BE2C (cell line): ENCODE data around the gene EHD1.

Source experiments
- DNase-seq: peaks from one replicate; pipeline ENCODE4 v3.0.0-alpha.2; 2020
- H3K27me3 ChIP-seq: fragments of 250-450 bp; sonication (Bioruptor Pico); 2 replicates; pipeline ENCODE4 v1.5.1; 2020; ENCODE audit warnings: mild to moderate bottlenecking
- H3K36me3 ChIP-seq: fragments of 250-450 bp; sonication (Bioruptor Pico); 2 replicates; pipeline ENCODE4 v1.5.1; 2020; ENCODE audit warnings: mild to moderate bottlenecking
- H3K4me1 ChIP-seq: fragments of 250-450 bp; sonication (Bioruptor Pico); 2 replicates; pipeline ENCODE4 v1.5.1; 2020
- H3K4me3 ChIP-seq: 2 replicates; pipeline ENCODE4 v1.5.1; 2011; ENCODE audit warnings: low read depth, low read length
- H3K9me3 ChIP-seq: fragments of 250-450 bp; sonication (Bioruptor Pico); 2 replicates; pipeline ENCODE4 v1.5.1; 2020
- TF ChIP-seq, protein P1 (sequence below): IDR thresholded peaks from 2 replicates; pipeline ENCODE4 v1.5.1; 2012; ENCODE audit warnings: mild to moderate bottlenecking, low read depth, low read length

Gene EHD1

DNA sequence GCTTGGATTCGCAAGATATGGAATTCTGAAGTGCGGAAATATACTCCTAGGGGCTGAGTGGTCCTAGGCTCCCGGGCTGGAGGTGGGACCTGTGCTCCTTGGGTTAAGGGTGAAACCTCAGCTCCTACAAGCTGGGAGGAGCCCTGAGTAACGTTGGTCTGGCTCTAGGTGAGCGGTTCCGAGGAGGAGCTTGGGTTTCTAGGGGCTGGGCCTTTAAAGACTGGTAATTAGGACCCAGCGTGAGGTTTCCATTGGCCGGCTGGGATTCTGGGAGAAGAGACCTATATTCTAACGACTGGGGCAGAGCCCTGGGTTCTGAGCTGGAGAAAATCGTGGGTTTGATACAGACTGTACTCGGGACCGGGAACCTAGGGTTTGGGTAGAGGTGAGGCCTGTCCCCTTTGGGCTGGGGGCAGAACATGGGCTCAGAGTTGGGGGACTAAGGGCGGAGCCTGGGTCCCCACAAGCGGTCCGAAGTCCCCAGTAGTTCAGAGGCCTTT, 74.5 kb downstream of the EHD1 start:
- peak overlapping the region; percentile 65 for H3K4me3 ChIP-seq
- H3K9me3 ChIP-seq: no peaks in the 10 kb centered on the region
- no peaks in the 10 kb centered on the region for H3K36me3 ChIP-seq
- DNase-seq: no peak
- TF ChIP-seq, protein P1, sequence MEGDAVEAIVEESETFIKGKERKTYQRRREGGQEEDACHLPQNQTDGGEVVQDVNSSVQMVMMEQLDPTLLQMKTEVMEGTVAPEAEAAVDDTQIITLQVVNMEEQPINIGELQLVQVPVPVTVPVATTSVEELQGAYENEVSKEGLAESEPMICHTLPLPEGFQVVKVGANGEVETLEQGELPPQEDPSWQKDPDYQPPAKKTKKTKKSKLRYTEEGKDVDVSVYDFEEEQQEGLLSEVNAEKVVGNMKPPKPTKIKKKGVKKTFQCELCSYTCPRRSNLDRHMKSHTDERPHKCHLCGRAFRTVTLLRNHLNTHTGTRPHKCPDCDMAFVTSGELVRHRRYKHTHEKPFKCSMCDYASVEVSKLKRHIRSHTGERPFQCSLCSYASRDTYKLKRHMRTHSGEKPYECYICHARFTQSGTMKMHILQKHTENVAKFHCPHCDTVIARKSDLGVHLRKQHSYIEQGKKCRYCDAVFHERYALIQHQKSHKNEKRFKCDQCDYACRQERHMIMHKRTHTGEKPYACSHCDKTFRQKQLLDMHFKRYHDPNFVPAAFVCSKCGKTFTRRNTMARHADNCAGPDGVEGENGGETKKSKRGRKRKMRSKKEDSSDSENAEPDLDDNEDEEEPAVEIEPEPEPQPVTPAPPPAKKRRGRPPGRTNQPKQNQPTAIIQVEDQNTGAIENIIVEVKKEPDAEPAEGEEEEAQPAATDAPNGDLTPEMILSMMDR: no peak
- H3K27me3 ChIP-seq: no peaks in the 10 kb centered on the region
- no peaks in the 10 kb centered on the region for H3K4me1 ChIP-seq

DNA sequence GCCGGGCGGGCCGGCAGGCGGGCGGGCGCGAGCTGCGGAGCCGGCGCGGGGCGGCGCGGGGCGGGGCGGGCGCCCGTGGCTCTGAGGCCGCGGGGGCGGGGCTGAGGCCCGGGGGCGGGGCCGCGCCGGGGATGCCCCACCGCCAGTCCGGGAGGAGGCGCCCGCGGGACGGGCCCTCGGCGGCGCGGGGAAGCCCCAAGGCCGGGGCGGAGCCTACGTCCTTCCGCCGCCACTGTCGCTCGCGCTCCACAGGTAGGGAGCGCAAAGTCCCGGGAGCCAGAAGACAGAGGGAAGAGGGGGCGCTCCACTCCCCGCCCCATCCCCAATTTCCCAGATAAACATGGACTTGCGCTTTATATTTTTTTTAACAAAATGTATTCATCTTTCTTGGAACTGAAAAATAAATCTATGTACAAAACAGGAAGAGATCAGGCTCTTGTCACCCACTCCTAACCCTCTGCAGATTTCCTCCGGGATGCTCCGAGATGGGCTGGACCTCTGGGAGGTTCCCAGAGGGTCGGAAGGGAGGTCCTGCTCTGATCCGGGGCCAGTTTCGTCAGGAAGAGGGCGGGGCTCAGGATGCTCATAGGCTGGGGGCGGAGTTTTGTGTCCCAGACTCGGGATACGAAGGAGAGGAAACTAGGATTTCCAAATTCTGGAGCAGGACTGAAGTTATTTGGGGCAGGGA, 75.1 kb downstream of the EHD1 start, which contains the start of gene MAP4K2:
MAP4K2 (minus strand) TSS at position 57 of the 688 bp plus-strand sequence. CDS start 65 bp downstream, outside the sequence.
- H3K4me3 ChIP-seq: peak within 1 kb of the TSS; percentile 65
- no peaks in the 10 kb centered on the region for H3K36me3 ChIP-seq
- no peaks in the 10 kb centered on the region for H3K27me3 ChIP-seq
- H3K4me1 ChIP-seq: no peaks in the 10 kb centered on the region
- peak; percentile 85 for DNase-seq
- TF ChIP-seq, protein P1: no peak
- no peaks in the 10 kb centered on the region for H3K9me3 ChIP-seq

DNA sequence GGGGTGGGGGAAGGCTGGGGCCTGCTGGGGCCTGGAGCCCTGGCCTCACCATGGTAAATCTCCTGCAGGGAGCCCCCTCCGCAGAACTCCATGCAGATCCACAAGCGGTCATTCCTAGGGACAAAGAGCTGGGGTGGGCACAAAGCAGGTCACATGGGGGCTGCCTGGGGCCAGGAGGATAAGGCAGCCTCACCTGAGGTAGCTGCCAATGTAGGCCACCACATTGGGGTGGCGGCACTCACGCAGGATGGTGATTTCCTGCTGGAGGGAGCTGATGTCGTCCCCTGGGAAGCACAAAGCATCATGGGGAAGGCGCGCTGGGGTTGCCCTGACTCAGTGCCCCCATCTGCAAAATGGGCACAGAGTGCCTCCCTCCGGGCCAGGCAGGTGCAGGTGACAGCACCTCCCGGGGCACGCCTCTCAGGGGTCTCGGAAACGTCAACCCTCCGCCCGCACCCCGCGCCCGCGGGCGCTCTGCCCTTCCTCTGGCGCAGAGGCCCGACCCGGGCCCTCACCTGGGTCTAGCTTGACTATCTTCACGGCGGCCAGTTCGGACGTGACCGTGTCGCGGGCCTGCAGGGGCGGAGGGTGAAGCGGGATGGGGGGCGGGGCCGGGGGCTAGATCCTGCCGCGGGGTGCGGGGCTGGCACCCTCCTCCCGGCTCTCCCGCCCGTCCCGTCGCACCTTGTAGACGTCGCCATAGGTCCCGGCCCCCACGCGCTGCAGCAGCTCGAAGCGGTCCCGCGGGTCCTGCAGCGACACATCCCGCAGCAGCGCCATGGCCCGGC, 75.9 kb downstream of the EHD1 start:
- Histone ChIP-seq H3K27me3 (no peaks in the 10 kb centered on the region), H3K4me3 (no peak overlapping the region; the same call in 1 of the 2 replicates), H3K4me1 (no peaks in the 10 kb centered on the region), H3K36me3 (no peaks in the 10 kb centered on the region), H3K9me3 (no peaks in the 10 kb centered on the region)
- no peak for DNase-seq
- TF ChIP-seq, protein P1: no peak
